NCI-H2196 (cell line): Measurements from ENCODE around the gene DKKL1.
"Not testable (repeated sequence)": the region's sequence is repeated elsewhere in the genome, so short reads cannot be mapped to it uniquely, and the experiment has no call there.

Experiments used
- DNase-seq: peaks from one replicate; lab custom pipeline; 2025; ENCODE audit not compliant: unreplicated experiment; lab: John Stamatoyannopoulos, UW

Gene DKKL1

GRCh38 chr19:49359851-49360820 lies 3.5 kb upstream of the DKKL1 start:
- no peak for DNase-seq

GRCh38 chr19:49361438-49362047 lies 2.1 kb upstream of the DKKL1 start:
- DNase-seq, result no peak

- no peak for DNase-seq
Observed at GRCh38 chr19:49362048-49362928, 1.4 kb upstream of the DKKL1 start, which contains the start of gene TEAD2. TSS of gene TEAD2 (minus strand) at chr19:49362416. CDS start at chr19:49360075, 2,341 bp downstream.

- no peak for DNase-seq
Observed at GRCh38 chr19:49362929-49363267, 779 bp upstream of the DKKL1 start.

GRCh38 chr19:49364083-49364737 lies 533 bp downstream of the DKKL1 start:
- DNase-seq, result no peak

GRCh38 chr19:49366110-49366509 lies 2.4 kb downstream of the DKKL1 start:
- no peak for DNase-seq

- DNase-seq, result no peak
Observed at GRCh38 chr19:49368711-49369358, 5.2 kb downstream of the DKKL1 start.

- no peak for DNase-seq
Observed at GRCh38 chr19:49371184-49371583, 7.5 kb downstream of the DKKL1 start.

- DNase-seq, result not testable (repeated sequence)
Observed at GRCh38 chr19:49373174-49373573, 9.5 kb downstream of the DKKL1 start.

- DNase-seq, result no peak
Observed at GRCh38 chr19:49374665-49375434, 11.2 kb downstream of the DKKL1 start.

- DNase-seq, result no peak
Observed at GRCh38 chr19:49378512-49378911, 14.8 kb downstream of the DKKL1 start.

- no peak for DNase-seq
Observed at GRCh38 chr19:49380391-49380790, 16.7 kb downstream of the DKKL1 start.

- no peak for DNase-seq
Observed at GRCh38 chr19:49382639-49383038, 19.0 kb downstream of the DKKL1 start.

GRCh38 chr19:49383599-49383998 lies 19.9 kb downstream of the DKKL1 start:
- DNase-seq, result no peak

- DNase-seq, result no peak
Observed at GRCh38 chr19:49387936-49388372, 24.3 kb downstream of the DKKL1 start, which contains the start of gene KASH5. TSS of gene KASH5 (plus strand) at chr19:49388249. CDS start at chr19:49390884, 2,635 bp downstream.

- DNase-seq, result no peak
Observed at GRCh38 chr19:49389406-49389805, 25.7 kb downstream of the DKKL1 start.

- no peak for DNase-seq
Observed at GRCh38 chr19:49390131-49390928, 26.7 kb downstream of the DKKL1 start.

GRCh38 chr19:49390929-49391359 lies 27.3 kb downstream of the DKKL1 start:
- DNase-seq, result no peak
